ENCODE measurements around the gene DAPK2.

DAPK2 gene

GRCh38 chr15:63889831-63890230 is 156.5 kb downstream of the DAPK2 start:
- DNase-seq = no peak

DNA sequence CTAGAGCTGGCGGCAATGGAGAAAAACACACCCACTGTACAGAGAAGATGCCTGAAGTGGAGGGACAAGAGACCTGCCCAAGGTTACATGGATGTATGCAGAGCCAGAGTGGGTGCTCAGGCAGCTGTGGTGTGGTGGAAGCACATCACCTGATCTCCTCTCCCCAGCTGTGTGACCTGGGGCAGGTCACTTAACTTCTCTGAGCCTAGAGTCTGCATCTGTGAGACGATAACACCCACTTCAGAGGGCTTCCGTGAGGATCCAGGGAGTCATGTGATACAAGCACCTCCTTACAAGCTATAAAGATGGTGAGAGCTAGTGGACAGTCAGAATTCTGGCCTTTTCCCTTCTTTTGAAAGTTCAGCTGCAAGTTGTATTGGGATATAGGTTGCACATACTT is 157.5 kb downstream of the DAPK2 start:
- no peak for DNase-seq

DNA sequence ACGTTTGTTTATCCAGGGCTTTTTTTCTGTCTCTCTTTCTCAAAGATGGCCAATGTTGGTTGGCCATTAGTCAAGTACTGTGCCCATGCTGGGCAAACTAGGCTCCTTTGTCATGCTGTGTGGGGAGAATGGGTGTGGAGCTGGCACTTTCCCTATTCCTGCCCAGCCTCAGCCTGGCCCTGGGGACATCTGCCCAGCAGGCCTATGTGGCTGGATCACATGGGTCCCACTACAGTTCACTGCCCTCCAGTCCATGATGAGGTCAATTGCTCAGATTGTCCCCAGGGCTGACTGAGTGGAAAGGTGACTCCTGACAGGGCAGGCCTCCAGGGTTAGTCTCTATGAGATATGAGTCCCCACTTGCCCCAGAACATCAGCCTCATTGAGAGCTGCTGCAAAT is 158.1 kb downstream of the DAPK2 start:
- DNase-seq = no peak

DNA sequence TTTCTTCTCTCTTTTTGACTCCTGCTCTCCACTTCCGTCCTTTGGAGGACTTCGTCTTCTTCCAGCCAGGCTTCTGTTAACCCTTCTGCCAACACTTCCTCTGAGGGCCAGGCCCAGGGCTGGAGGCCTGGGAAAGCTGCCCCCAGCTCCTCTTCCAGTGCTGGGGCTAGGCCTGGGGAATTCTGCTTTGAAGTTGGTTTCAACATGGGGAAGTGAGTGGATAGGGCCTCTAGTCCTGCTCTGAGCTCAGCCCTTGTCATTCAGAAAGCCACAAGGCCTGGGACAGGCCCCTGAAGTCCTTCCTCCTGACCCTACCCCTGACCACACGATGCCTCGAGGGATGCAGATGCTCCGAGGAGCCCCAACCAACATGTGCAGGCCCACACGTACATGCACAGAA is 158.7 kb downstream of the DAPK2 start:
- no peak for DNase-seq

GRCh38 chr15:63884953-63885352 is 161.3 kb downstream of the DAPK2 start:
- DNase-seq = no peak

- DNase-seq = no peak
Measured at GRCh38 chr15:63881431-63881830, 164.9 kb downstream of the DAPK2 start.

GRCh38 chr15:63880744-63881143 is 165.5 kb downstream of the DAPK2 start:
- no peak for DNase-seq

- no peak for DNase-seq
Measured at GRCh38 chr15:63879995-63880394, 166.3 kb downstream of the DAPK2 start.

- DNase-seq = no peak
Measured at GRCh38 chr15:63879211-63879610, 167.1 kb downstream of the DAPK2 start.

GRCh38 chr15:63877713-63878271 is 168.5 kb downstream of the DAPK2 start:
- DNase-seq = no peak

DNA sequence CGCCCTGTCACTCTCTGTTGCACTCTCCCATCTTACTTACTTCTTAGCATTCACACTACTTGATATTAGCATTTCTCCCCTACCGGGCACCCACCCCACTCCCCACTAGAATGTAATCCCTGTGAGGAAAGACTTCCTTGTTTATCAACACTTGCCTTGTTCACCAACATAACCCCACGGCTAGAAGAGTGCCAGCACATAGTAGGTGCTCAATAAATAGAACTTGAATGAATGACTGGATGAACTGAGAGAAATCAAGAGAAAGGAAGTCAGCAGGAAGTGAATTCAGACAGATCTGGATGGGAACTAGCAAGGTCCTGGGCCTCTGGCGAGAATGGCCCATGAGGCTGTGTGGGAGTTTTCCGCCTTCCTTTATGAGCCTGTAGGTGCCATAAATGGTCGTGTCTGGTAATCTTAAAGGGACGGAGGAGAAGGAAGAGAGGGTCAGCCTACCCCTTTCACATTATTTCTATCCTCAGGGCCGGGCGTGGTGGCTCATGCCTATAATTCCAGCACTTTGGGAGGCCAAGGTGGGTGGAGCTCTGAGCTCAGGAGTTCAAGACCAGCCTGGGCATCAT is 170.1 kb downstream of the DAPK2 start:
- no peak for DNase-seq

GRCh38 chr15:63874616-63875015 is 171.7 kb downstream of the DAPK2 start:
- DNase-seq = no peak

DNA sequence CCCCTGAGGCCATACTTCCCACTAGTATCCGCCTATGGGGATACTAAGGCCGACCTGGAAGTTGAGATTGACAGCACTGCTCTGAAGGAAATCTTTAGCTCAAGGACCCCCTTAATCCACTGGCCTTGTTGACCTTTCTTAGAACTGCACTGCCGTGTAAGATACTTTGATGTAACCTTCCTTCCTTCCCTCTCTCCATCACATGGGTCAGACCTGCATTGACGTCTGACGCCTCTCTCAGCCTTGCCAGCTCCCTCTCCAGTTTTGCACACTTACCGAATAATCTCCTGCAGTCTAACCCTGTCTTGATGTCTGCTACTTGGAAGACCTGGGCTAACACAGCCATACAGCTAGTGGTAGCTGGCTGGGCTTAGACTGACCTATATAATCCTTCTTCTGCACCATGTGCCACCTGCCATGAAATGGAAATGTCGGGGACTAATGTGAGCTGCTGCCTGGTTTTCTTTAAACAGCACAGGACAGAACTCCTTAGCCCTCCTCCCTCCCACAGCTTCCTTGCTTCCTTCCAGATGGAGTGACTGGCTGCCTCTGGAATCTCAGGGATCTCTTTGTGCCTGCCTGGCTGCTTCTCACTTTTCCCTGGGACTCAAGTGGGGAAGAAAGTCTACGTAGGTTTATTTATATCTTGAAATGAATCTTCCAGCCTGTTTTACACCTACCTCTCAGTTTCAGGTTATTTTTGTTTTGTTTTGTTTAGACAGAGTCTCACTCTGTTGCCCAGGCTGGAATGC is 173.3 kb downstream of the DAPK2 start:
- DNase-seq = no peak

- no peak for DNase-seq
Measured at GRCh38 chr15:63870487-63871209, 175.6 kb downstream of the DAPK2 start.

- DNase-seq = no peak
Measured at GRCh38 chr15:63870043-63870394, 176.3 kb downstream of the DAPK2 start.

DNA sequence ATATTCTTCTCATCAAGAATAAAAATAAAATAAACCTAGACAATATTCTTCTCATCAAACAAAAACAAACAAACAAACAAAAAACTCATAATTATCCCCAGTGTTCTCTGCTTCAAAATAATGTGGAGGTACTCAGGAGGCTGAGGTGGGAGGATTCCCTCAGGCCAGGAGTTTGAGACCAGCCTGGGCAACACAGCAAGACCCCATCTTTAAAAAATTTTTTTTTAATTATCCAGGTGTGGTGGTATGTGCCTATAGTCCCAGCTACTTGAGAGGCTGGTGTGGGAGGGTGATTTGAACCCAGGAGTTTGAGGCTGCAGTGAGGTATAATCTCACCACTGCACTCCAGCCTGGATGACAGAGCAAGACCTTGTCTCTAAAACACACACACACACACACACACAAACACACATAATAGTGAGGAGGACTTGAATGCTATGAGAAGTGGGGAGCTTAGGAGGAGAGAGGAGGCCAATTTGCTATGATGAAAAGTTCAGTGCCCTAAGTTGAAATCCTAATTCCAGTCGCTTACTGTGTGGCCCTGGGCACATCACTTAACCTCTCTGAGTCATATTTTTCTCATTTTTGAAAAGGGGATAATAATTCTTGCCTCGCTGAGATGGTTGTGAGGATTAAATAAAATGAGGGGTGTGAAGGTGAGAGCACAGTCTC is 176.8 kb downstream of the DAPK2 start:
- DNase-seq = no peak

- DNase-seq = no peak
Measured at GRCh38 chr15:63864186-63864585, 182.1 kb downstream of the DAPK2 start.

DNA sequence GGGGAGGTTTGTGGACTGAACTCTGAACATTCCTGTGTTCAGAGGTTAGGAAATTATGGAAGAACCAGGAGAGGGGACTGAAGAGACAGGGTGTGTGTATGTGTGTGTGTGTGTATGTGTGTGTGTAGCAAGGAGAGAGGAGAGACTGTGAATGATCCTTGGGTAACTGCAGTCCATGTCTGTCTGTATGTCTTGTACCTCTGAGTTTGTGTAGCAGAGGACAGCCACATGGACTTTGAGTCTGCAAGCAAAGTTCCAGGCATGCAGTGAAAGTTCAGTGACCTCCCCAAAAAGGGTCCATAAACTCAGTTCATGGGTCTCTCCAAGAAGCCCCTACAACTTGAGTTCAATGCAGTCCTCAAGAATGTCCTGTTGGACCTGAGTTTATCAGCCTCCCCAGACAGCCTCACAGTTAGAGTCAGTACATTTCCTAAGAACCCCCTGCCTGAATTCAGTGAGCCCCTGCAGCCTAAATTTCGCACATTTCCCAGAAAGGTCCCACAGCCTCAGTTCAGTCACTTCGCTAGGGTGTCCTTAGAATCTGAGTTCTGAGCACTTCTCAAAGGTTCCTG is 184.3 kb downstream of the DAPK2 start:
- no peak for DNase-seq

DNA sequence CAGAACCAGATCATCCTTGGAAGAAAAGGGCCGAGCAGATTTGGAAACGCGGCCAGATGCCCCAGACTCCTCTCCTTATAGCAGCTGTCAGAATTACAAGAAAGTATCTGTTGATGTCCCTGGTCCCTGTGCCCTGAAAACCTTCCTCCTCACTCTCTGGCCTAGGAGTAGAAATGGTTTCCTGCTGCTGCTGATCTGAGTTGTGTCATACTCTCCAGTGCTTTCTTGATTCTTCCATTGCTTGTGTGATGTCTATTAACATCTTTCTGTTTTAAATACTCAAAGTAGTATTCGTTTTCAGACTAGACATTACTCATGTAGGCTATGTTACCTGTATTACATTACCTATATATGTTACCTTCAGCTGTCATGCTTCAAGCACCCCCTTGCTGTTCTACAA is 185.7 kb downstream of the DAPK2 start:
- DNase-seq = no peak

DNA sequence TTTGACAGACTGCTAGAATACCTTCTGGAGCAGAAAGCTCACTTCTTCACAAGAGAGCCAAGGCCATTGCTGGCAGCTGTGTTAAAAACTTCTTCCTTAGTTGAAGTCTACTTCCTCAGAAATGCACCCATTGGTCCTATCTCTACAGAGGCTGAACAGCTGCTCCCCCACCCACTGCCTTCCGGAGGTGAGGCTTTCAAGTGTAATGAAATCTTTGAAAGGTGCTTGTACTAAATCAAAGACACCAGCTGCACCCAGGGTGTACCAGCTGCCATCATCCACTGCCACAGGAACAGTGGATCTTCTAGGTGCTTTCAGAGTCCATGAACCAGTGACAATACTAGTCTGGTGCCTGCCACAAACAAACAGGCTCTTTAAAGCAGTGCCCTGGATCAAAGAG is 186.1 kb downstream of the DAPK2 start:
- DNase-seq = no peak

- DNase-seq = no peak
Measured at GRCh38 chr15:63858881-63859280, 187.4 kb downstream of the DAPK2 start.

GRCh38 chr15:63858448-63858847 is 187.8 kb downstream of the DAPK2 start:
- DNase-seq = no peak

GRCh38 chr15:63857461-63857856 is 188.8 kb downstream of the DAPK2 start:
- DNase-seq = no peak

All from NCI-H510A treated with DMSO at 0.1 percent for 48 hours (cell line).